ENCODE data around the gene NR1D2.

DNA sequence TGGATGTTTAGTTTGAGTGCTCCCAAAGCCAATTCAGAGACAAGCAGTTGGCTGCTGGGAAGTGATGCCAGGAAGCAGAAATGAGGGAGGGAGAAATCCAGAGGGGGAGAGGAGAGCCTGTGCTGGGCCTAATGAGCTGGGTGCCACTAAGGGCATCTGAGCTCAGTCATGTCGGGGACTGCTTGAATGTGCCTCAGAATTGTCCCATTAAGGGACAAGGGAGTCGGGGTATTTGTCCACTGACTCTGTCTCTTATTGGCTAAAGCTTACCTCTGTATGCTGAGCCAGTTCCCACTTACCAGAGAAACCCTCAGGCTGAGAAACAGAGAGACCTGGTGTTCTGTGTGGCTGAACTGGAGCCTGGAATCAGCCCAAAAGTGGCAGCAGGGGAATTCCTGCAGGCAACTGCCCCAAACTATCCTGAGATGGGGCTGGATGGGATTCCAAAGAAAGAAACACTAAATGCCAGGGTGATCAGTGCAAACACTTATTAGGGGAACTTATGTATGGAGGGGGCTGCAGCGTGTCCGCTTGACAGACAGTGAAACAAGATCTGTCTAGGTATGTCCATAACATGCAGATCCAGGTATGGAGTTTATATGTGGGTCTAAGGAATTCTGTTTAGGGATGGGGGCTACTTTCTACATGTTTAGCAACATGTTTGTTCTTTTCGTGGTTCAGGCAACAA, 48.6 kb downstream of the NR1D2 start:
- TF ChIP-seq, protein P1, sequence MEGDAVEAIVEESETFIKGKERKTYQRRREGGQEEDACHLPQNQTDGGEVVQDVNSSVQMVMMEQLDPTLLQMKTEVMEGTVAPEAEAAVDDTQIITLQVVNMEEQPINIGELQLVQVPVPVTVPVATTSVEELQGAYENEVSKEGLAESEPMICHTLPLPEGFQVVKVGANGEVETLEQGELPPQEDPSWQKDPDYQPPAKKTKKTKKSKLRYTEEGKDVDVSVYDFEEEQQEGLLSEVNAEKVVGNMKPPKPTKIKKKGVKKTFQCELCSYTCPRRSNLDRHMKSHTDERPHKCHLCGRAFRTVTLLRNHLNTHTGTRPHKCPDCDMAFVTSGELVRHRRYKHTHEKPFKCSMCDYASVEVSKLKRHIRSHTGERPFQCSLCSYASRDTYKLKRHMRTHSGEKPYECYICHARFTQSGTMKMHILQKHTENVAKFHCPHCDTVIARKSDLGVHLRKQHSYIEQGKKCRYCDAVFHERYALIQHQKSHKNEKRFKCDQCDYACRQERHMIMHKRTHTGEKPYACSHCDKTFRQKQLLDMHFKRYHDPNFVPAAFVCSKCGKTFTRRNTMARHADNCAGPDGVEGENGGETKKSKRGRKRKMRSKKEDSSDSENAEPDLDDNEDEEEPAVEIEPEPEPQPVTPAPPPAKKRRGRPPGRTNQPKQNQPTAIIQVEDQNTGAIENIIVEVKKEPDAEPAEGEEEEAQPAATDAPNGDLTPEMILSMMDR (IDR thresholded peaks at IDR 0.05), result no peak
- TF ChIP-seq EP300 (IDR thresholded peaks at IDR 0.05) (no peak), POLR2A (IDR thresholded peaks at IDR 0.05) (no peak)
